ENCODE results near the gene PCDHGC3. TPM values are rescaled to one million over a fixed set of nuclear protein-coding genes. Genes with fewer than 3 reads are reported as not detected.
A peak's percentile ranks its signal among the peaks of the same experiment; 100 is the strongest.

Gene PCDHGC3
- total and polyA plus RNA-seq, 9 of the 15 experiments (the other 6 are each of a cell fraction or from before 2014, with no cell fraction given), result 0.07 TPM; not detected in 8

DNA sequence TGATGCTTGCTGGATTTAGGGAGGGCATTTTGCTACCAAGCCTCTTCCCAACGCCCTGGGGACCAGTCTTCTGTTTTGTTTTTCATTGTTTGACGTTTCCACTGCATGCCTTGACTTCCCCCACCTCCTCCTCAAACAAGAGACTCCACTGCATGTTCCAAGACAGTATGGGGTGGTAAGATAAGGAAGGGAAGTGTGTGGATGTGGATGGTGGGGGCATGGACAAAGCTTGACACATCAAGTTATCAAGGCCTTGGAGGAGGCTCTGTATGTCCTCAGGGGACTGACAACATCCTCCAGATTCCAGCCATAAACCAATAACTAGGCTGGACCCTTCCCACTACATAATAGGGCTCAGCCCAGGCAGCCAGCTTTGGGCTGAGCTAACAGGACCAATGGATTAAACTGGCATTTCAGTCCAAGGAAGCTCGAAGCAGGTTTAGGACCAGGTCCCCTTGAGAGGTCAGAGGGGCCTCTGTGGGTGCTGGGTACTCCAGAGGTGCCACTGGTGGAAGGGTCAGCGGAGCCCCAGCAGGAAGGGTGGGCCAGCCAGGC, 36.1 kb downstream of the PCDHGC3 start:
- peak; percentile 12 for ATAC-seq
- no peak overlapping the region for H3K27ac ChIP-seq (ENCODE audit: extremely low read depth, low read depth, low read length)
- peaks cover 5 to 17% of the 10 kb centered on the region in 2 experiments; a peak in 3 of 5 replicates for H3K4me1 ChIP-seq (replicated peaks in 1 of 2; ENCODE audit: control insufficient read depth in 2 of 2, insufficient read depth in 2 of 2, low read length in 2 of 2)
- no peak for TF ChIP-seq PRMT5 (CRISPR knock-in tag; IDR thresholded peaks at IDR 0.05)
- TF ChIP-seq CBFA2T3 (IDR thresholded peaks at IDR 0.05), result peak; percentile 70
- no peak for TF ChIP-seq ZNF717 (CRISPR knock-in tag; IDR thresholded peaks at IDR 0.05)
- TF ChIP-seq PCBP1 (IDR thresholded peaks at IDR 0.05; ENCODE audit: low read depth, low read length, poor library complexity, severe bottlenecking), result no peak
- TF ChIP-seq, protein P1, sequence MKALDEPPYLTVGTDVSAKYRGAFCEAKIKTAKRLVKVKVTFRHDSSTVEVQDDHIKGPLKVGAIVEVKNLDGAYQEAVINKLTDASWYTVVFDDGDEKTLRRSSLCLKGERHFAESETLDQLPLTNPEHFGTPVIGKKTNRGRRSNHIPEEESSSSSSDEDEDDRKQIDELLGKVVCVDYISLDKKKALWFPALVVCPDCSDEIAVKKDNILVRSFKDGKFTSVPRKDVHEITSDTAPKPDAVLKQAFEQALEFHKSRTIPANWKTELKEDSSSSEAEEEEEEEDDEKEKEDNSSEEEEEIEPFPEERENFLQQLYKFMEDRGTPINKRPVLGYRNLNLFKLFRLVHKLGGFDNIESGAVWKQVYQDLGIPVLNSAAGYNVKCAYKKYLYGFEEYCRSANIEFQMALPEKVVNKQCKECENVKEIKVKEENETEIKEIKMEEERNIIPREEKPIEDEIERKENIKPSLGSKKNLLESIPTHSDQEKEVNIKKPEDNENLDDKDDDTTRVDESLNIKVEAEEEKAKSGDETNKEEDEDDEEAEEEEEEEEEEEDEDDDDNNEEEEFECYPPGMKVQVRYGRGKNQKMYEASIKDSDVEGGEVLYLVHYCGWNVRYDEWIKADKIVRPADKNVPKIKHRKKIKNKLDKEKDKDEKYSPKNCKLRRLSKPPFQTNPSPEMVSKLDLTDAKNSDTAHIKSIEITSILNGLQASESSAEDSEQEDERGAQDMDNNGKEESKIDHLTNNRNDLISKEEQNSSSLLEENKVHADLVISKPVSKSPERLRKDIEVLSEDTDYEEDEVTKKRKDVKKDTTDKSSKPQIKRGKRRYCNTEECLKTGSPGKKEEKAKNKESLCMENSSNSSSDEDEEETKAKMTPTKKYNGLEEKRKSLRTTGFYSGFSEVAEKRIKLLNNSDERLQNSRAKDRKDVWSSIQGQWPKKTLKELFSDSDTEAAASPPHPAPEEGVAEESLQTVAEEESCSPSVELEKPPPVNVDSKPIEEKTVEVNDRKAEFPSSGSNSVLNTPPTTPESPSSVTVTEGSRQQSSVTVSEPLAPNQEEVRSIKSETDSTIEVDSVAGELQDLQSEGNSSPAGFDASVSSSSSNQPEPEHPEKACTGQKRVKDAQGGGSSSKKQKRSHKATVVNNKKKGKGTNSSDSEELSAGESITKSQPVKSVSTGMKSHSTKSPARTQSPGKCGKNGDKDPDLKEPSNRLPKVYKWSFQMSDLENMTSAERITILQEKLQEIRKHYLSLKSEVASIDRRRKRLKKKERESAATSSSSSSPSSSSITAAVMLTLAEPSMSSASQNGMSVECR (CRISPR knock-in tag; IDR thresholded peaks at IDR 0.05), result no peak
- no peak for TF ChIP-seq POLR3A (IDR thresholded peaks at IDR 0.05; ENCODE audit: borderline replicate concordance, extremely low read depth, insufficient read depth, insufficient read length)
- TF ChIP-seq, protein P2, sequence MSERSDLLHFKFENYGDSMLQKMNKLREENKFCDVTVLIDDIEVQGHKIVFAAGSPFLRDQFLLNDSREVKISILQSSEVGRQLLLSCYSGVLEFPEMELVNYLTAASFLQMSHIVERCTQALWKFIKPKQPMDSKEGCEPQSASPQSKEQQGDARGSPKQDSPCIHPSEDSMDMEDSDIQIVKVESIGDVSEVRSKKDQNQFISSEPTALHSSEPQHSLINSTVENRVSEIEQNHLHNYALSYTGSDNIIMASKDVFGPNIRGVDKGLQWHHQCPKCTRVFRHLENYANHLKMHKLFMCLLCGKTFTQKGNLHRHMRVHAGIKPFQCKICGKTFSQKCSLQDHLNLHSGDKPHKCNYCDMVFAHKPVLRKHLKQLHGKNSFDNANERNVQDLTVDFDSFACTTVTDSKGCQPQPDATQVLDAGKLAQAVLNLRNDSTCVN (CRISPR knock-in tag; IDR thresholded peaks at IDR 0.05), result no peak
- TF ChIP-seq, protein P3, sequence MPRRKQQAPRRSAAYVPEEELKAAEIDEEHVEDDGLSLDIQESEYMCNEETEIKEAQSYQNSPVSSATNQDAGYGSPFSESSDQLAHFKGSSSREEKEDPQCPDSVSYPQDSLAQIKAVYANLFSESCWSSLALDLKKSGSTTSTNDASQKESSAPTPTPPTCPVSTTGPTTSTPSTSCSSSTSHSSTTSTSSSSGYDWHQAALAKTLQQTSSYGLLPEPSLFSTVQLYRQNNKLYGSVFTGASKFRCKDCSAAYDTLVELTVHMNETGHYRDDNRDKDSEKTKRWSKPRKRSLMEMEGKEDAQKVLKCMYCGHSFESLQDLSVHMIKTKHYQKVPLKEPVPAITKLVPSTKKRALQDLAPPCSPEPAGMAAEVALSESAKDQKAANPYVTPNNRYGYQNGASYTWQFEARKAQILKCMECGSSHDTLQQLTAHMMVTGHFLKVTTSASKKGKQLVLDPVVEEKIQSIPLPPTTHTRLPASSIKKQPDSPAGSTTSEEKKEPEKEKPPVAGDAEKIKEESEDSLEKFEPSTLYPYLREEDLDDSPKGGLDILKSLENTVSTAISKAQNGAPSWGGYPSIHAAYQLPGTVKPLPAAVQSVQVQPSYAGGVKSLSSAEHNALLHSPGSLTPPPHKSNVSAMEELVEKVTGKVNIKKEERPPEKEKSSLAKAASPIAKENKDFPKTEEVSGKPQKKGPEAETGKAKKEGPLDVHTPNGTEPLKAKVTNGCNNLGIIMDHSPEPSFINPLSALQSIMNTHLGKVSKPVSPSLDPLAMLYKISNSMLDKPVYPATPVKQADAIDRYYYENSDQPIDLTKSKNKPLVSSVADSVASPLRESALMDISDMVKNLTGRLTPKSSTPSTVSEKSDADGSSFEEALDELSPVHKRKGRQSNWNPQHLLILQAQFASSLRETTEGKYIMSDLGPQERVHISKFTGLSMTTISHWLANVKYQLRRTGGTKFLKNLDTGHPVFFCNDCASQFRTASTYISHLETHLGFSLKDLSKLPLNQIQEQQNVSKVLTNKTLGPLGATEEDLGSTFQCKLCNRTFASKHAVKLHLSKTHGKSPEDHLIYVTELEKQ (CRISPR knock-in tag; IDR thresholded peaks at IDR 0.05), result no peak
- TF ChIP-seq U2AF1 (optimal IDR thresholded peaks at IDR 0.05; ENCODE audit: low read depth, low read length), result no peak
- peak; percentile 25; the same call in 1 of the 2 replicates for TF ChIP-seq EGR1 (conservative IDR thresholded peaks at IDR 0.05)
- TF ChIP-seq ZNF766 (CRISPR knock-in tag; conservative IDR thresholded peaks at IDR 0.05), result no peak

More for the DNA sequence above, 36.1 kb downstream of the PCDHGC3 start:
- Histone ChIP-seq H3K79me2 (ENCODE audit: control insufficient read depth, insufficient read depth, low read length) (no peaks in the 10 kb centered on the region), H3K36me3 (ENCODE audit: control insufficient read depth, insufficient read depth, low read length) (peaks cover 38% of the 10 kb centered on the region), H3K4me2 (ENCODE audit: insufficient read depth, low read length) (no peak overlapping the region), H3K4me3 (no peak overlapping the region), H2AFZ (ENCODE audit: low read depth, low read length) (no peak overlapping the region; the same call in 1 of the 2 replicates), H4K20me1 (replicated peaks; ENCODE audit: control insufficient read depth, insufficient read depth, low read length) (no peaks in the 10 kb centered on the region), H3K9me3 (replicated peaks; ENCODE audit: control insufficient read depth, insufficient read depth, low read depth, low read length) (no peaks in the 10 kb centered on the region), H3K9me1 (ENCODE audit: control insufficient read depth, insufficient read depth, low read length) (peaks cover 8% of the 10 kb centered on the region), H3K9ac (ENCODE audit: insufficient read depth in 1 of 2, low read depth in 2 of 2, low read length in 2 of 2) (0 out of 4 replicates have a peak overlapping the region, but pooled peaks of 1 of the 2 experiments have one; percentile 4), H3K27me3 (ENCODE audit: control insufficient read depth in 2 of 2, insufficient read depth in 2 of 2, low read length in 2 of 2) (peaks cover 0 to 7% of the 10 kb centered on the region in 2 experiments; a peak in 2 of 5 replicates)
- intact Hi-C loops (cut with micrococcal nuclease), result loop anchor here (5.0 to 10.0 kb wide), 3 partner anchors 90 to 277 kb away; partner anchors contain the start of genes PCDHGA11 and PCDHGA3
- 23% methylated on average over 4 of the region's 4 CpGs for WGBS (ENCODE audit: insufficient coverage, low coverage, missing lambda C conversion rate)
- BruUV-seq (replicated peaks), result no TSS peak
- CTCF ChIA-PET (ENCODE audit: low intra/inter-chr PET ratio), result interaction anchor here (0.7 to 1.1 kb wide), 2 partner anchors 152 to 162 kb away, joined by 3 read pairs; partner anchors contain the start of genes PCDHGB1 and PCDHGB2
- DNase-seq (ENCODE audit: extremely low read depth in 1 of 4, low spot score in 3 of 4), result peak in 3 of 4 experiments; percentile 24 to 57 (median 50)
- in situ Hi-C loops (cut with MboI), result no loop called here
- POLR2A ChIA-PET, result interaction anchor here (1.1 kb wide), 1 partner anchor 10 kb away, joined by 3 read pairs; no protein-coding TSS in a partner anchor
- peak; percentile 65 for FAIRE-seq
